Measurements from ENCODE around the gene SPATA31D3. TPM values are rescaled to one million over a fixed set of nuclear protein-coding genes. Genes with fewer than 3 reads are reported as not detected.
"Not testable (repeated sequence)": the region's sequence is repeated elsewhere in the genome, so short reads cannot be mapped to it uniquely, and the experiment has no call there.

Gene SPATA31D3
- total RNA-seq, 1 donor from 2014 or later: not detected

DNA sequence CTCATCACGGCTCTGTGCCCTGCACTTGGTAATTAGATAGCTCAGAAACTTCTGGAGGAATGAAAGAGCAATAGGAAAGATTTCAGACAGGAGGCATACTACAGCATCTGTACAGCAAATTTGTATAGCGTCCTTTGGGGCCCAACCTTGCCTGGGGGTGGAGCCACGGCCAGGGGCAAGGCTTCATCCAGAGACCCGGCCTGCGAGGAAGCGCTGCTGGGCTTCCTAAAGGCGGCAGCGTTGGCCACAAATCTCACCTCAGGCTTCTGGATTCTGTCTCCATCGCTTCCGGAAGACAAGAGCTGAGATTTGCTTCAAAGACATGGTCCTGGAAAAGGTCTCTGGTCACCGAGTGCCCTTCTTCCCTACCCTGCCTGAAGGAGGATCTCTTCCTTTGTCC lies 33.1 kb downstream of the SPATA31D3 start:
- intact Hi-C loops (cut with micrococcal nuclease): no loop called here

DNA sequence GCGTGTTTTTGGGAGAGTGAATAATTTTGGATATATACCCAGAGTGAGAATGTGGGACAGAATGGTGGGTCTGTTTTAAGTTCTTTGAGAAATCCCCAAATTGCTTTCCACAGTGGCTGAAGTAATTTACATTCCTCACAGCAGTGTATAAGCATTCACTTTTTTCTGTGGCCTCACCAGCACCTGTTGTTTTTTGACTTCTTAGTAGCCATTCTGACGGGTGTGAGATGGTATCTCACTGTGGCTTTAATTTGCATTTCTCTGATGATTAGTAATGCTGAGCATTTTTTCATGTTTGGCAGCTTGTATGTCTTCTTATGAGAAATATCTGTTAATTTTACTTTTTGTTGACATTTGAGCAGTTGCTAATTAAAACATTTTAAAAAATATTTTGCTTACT lies 35.9 kb downstream of the SPATA31D3 start:
- intact Hi-C loops (cut with micrococcal nuclease): no loop called here

DNA sequence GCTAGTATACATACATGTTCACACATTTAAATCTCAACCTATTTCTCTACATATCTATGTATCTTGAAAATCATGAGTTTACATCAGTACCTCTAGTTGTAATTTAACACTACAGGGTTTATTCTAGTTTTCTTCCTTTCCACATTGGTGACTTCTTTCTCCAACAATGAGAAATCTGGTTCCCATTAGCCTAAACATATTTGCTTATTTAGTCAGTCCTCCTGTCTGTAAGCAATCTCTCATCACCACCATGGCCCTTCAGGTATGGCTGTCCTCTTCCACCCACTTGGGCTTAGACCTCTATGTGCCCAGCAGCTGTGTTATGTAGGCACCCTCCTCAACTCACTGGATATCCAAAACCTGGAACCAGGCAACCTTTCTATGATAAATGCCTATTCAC lies 37.3 kb downstream of the SPATA31D3 start:
- intact Hi-C loops (cut with micrococcal nuclease): no loop called here

DNA sequence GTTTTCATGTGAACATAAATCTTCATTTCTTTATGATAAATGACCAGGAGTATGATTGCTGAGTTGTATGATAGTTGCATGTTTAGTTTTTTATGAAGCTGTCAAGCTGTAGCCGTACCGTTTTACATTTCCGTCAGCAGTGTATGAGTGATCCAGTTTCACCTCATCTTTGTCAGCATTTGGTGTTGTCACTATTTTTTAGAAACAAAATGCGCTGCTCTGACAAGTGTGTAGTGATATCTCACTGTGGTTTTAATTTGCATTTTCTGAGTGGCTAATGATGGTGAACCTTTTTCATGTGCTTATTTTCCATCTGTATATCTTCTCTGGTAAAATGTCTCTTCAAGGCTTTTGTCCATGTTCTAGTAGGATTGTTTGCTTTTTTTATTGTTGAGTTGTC lies 38.6 kb downstream of the SPATA31D3 start:
- intact Hi-C loops (cut with micrococcal nuclease): no loop called here

DNA sequence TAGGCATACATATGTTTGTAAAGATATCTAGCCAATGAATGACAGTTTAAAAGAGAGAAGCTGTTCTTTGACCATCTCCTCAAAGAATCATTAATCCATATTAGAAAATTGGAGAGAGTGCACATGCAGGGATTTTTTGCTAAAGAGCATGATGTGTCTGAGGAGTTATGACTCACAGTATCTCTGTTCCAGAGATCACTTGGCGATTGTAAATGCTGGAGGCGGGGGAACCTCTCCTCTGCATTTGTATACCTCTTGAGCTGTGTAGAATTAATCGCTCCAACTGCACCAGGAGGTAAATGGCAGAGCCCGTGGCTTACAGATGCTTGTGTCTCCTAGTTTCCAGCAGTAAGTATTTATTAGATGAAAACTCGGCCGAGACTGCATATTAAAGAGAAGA lies 41.6 kb downstream of the SPATA31D3 start:
- intact Hi-C loops (cut with micrococcal nuclease): no loop called here

DNA sequence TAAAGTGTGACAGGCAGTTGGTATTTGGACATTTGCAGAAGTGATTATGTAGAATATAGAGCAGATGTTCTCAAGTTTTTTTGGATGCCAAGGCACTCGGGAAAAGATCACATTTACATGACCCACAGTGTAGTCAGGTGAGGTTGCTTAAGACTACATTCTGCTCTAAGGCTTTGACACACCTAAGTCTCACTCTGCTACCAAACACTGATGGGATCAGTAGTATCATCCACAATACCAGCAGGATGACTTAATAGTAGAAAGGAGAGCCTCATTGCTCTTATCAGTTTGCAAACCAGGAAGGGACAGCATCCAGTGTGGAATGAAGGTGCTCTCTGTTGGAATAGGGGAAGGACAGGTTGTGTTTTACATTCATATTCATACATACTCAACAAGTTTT lies 42.8 kb downstream of the SPATA31D3 start:
- intact Hi-C loops (cut with micrococcal nuclease): no loop called here

DNA sequence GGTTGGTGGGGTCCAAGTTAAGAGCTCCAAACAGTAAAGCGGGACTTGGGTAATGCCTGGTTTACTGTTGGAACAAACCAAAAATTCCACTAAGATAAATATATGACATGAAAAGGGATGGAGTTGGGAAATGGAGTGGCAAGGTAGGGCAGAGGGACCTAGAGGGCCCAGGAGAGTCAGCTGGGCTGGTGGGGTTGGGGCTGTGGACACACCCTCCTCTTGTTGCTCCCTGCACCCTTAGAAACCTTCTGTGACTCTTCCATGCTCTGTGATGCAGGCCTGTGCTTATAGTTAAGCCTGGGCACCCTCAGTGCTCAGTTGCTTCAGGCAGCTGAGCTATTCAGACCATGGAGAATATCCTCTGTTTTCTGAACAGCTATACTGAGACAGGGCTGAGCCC lies 45.2 kb downstream of the SPATA31D3 start, which contains the start of gene SPATA31D1:
Gene SPATA31D1 (plus strand): TSS at position 301 of the 400 bp plus-strand sequence. CDS start 47 bp downstream, at position 348.
- intact Hi-C loops (cut with micrococcal nuclease): not testable (repeated sequence)

DNA sequence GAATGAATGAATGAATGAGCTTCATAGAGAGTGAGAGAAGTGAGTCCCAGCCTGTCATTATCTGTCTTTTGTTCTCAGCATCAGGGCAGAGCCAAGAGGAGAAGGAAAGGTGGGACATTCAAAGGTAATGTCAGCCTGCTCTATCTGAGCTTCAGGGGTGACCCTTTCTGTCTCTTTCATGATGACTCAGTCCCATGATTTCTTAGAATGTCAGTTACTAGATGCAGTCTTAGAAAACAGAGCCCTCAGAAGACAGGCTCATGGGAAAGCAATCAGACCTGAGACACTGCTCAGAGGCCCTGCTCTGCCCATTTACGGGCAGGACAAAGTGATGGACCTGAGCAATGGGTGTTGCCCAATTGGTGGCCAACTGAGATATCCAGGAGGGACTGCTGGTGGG lies 46.4 kb downstream of the SPATA31D3 start:
- intact Hi-C loops (cut with micrococcal nuclease): no loop called here

DNA sequence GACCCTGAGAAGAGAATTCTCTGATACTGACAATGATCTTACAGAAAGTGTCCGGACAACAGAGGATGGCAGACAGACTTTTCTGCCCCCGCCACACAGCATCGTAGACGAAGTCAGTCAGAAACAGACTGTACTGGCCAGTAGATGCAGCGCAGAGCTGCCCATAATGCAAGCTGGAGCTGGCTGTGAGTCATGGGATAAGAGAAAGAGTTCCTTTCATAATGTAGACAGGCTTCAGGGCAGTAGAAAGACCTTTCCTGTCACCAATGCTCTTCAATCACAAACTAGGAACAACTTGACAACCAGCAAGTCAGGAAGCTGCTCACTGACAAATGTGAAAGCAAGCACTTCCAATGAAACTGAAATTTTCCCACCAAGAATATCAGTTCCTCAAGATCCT lies 50.4 kb downstream of the SPATA31D3 start:
- intact Hi-C loops (cut with micrococcal nuclease): no loop called here

Other genes starting within 250 kb of the SPATA31D3 start
- gene SPATA31D4, start 15.1 kb upstream of the SPATA31D3 start, total RNA-seq: not detected in 2 replicates
- gene SPATA31D1, start 45.3 kb downstream of the SPATA31D3 start, total RNA-seq: not detected in 2 replicates